DMS 273 (cell line): ENCODE measurements around the gene TAMM41.
"Not testable (repeated sequence)": the region's sequence is repeated elsewhere in the genome, so short reads cannot be mapped to it uniquely, and the experiment has no call there.

ENCODE experiments used
- DNase-seq: peaks from one replicate; lab custom pipeline; 2025; ENCODE audit not compliant: unreplicated experiment; lab: John Stamatoyannopoulos, UW

TAMM41 gene

GRCh38 chr3:11770477-11771391, 76.0 kb downstream of the TAMM41 start:
- DNase-seq: peak; percentile 62

GRCh38 chr3:11769704-11770476, 76.8 kb downstream of the TAMM41 start:
- DNase-seq: no peak

DNA sequence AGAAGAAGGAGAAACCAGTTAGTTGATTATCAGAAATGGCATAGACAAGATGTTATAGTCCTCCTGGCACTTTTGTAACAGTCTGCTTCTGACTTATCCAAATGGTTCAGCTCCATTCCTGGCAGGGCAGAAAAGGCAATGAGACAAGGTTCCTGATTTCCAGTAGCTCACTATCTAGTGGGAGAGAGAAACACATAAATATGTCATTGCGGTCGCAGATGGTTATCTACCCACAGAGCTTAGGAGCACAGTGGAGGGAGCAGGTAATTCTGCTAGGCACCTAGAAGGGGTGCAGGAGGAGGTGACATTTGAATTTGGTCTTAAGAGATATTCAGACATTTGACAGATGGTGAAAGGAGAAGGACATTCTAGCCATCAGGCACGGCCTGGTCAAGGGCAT, 78.1 kb downstream of the TAMM41 start:
- DNase-seq: no peak

DNA sequence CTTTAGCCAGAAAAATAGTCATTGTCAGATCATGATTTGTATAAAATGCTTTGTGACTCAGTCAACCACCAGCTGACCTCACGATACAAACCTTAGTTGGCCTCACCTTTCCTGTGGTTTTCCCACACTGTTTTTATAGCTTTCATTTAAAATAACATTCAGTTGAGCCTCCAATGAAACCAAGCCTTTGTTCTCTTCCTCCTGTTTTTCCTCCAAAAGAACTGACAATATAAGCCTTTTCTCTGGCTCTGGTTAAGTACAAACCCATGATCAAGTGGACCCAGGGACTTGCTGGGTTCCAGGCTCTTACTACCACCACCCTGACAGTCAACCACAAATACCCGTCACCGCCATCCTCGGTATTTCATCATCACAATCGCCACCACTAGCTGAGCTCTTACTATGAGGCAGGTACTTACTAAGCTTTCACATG, 81.7 kb downstream of the TAMM41 start:
- DNase-seq: no peak

GRCh38 chr3:11759996-11760395, 86.7 kb downstream of the TAMM41 start:
- DNase-seq: no peak

GRCh38 chr3:11757929-11758328, 88.8 kb downstream of the TAMM41 start:
- DNase-seq: no peak

- no peak for DNase-seq
These were observed 89.2 kb downstream of the TAMM41 start for GRCh38 chr3:11757441-11757875.

- DNase-seq: no peak
These were observed 91.4 kb downstream of the TAMM41 start for GRCh38 chr3:11755276-11755675.

DNA sequence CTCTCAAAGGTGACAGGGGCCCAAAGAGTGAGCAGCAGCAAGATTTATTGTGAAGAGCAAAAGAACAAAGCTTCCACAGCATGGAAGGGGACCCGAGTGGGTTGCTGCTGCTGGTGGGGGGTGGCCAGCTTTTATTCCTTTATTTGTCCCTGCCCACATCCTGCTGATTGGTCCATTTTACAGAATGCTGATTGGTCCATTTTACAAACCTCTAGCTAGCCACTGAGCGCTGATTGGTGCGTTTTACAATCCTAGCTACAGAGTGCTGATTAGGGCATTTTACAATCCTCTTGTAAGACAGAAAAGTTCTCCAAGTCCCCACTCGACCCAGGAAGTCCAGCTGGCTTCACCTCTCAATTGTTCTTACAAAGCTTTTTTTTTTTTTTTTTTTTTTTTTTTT, 94.4 kb downstream of the TAMM41 start:
- DNase-seq: not testable (repeated sequence)

- not testable (repeated sequence) for DNase-seq
These were observed 98.4 kb downstream of the TAMM41 start for GRCh38 chr3:11748306-11748705.
